Spleen (tissue), 11 donors: ENCODE data around the gene GPR18. TPM values are rescaled to one million over a fixed set of nuclear protein-coding genes. Genes with fewer than 3 reads are reported as not detected.

ENCODE experiments used
- DNase-seq: peaks from one replicate; pipeline ENCODE4 v3.0.0-alpha.2; 2020
- H3K27ac ChIP-seq, 8 donors: fragments of 200-600 bp; sonication (generic) in 7 of 8; 1 replicate in 4 of 8; 2 replicates in 4 of 8; pipeline versions ENCODE4 v1.5.0 to v1.8.0; 2016 to 2021; ENCODE audit warnings: inconsistent platforms in 4 of 8, mild to moderate bottlenecking in 4 of 8, moderate library complexity in 1 of 8
- H3K27me3 ChIP-seq, 7 donors: fragments of 200-600 bp; sonication (generic) in 6 of 7; replicated peaks in 1 of 7; 1 replicate in 4 of 7; 2 replicates in 3 of 7; pipeline versions ENCODE4 v1.5.0 to v1.8.0; 2016 to 2021; ENCODE audit warnings: inconsistent platforms in 3 of 7, mild to moderate bottlenecking in 1 of 7
- H3K36me3 ChIP-seq, 6 donors: fragments of 200-600 bp; sonication (generic) in 5 of 6; 1 replicate in 4 of 6; 2 replicates in 2 of 6; pipeline versions ENCODE4 v1.5.0 to v1.8.0; 2016 to 2021; ENCODE audit warnings: inconsistent platforms in 2 of 6
- H3K4me1 ChIP-seq, 6 donors: fragments of 200-600 bp; sonication (generic) in 5 of 6; 1 replicate in 3 of 6; 2 replicates in 3 of 6; pipeline versions ENCODE4 v1.5.0 to v1.8.0; 2016 to 2021; ENCODE audit warnings: inconsistent platforms in 3 of 6
- H3K4me3 ChIP-seq, 8 donors: fragments of 200-600 bp; sonication (generic) in 7 of 8; 1 replicate in 4 of 8; 2 replicates in 4 of 8; pipeline versions ENCODE4 v1.5.0 to v1.8.0; 2016 to 2021; ENCODE audit warnings: inconsistent platforms in 4 of 8, mild to moderate bottlenecking in 4 of 8, moderate library complexity in 2 of 8
- H3K9me3 ChIP-seq, 8 donors: fragments of 200-600 bp; sonication (generic) in 7 of 8; 1 replicate in 4 of 8; 2 replicates in 4 of 8; pipeline versions ENCODE4 v1.5.0 to v1.8.0; 2016 to 2021; ENCODE audit warnings: inconsistent platforms in 4 of 8
- POLR2A ChIP-seq, 3 donors: fragments of 450-650 bp; IDR thresholded peaks; one replicate each; pipeline ENCODE4 v1.5.1; 2017; ENCODE audit warnings: antibody characterized with exemption in 3 of 3, mild to moderate bottlenecking in 1 of 3
- POLR2AphosphoS5 ChIP-seq, 3 donors: sonication (generic); formaldehyde crosslinking; IDR thresholded peaks; one replicate each; pipeline ENCODE4 v1.5.1; 2017; ENCODE audit warnings: antibody characterized with exemption in 3 of 3
- WGBS, 5 donors: extraction: QIAGEN DNeasy Blood & Tissue Kit in 3 of 5; methylation state at CpG; one replicate each; pipeline versions ENCODE4 v1.1.5 to v1.1.7; 2013 to 2018; 5-methylcytosine and 5-hydroxymethylcytosine counted together
- intact Hi-C: fragments of 100-400 bp; cut with DNase I; formaldehyde crosslinking; loops from one replicate; pipeline ENCODE4 v1.15.0; 2023; ENCODE audit warnings: low total_unique reads
- polyA plus RNA-seq, 3 donors: library from polyadenylated mRNA; stranded (reverse); fragments of 200-250 nt; gene quantifications; one replicate each; pipeline ENCODE4 v1.2.1, GENCODE V29; 2013
- total RNA-seq, 7 donors: library from RNA; depleted of rRNA in 3 of 7; stranded (reverse); fragments of >200 nt in 3 of 7; fragmentation: NEBNext Ultra II Directional in 4 of 7; extraction: Animal tissue kit (Norgen Biotek cat#: 25700) in 4 of 7; gene quantifications; one replicate each; pipeline versions ENCODE4 v1.1.0 to v1.2.1, GENCODE V29; 2016 to 2021
- TF ChIP-seq, protein P1 (sequence below), 11 experiments: fragments of 200-600 bp in 7 of 11; fragments of 450-650 bp in 4 of 11; sonication (generic) in 4 of 11; IDR thresholded peaks in 8 of 11; conservative IDR thresholded peaks in 3 of 11; 1 replicate in 7 of 11; 2 replicates in 4 of 11; pipeline versions ENCODE4 v1.4.0 to v1.8.0; 2016 to 2021; ENCODE audit warnings: antibody characterized with exemption in 11 of 11, inconsistent platforms in 4 of 11, mild to moderate bottlenecking in 1 of 11
- donor health status: healthy with polysubstance abuse.
- donor health status: DM: no; HTN: no; CAD: no; lungs with moderate emphysema.
- donor health status: DM: no; HTN: no; CAD: no.
- donor health status: Bipolar disorder and iron deficiency.
- donor health status: healthy.
- donor health status: DM: no; HTN: no; CAD: no.
- donor health status: DM: yes; HTN: yes; CAD: no.

GPR18 gene
- total and polyA plus RNA-seq, 10 donors: 9.6 to 33.9 (median 16.8) TPM

DNA sequence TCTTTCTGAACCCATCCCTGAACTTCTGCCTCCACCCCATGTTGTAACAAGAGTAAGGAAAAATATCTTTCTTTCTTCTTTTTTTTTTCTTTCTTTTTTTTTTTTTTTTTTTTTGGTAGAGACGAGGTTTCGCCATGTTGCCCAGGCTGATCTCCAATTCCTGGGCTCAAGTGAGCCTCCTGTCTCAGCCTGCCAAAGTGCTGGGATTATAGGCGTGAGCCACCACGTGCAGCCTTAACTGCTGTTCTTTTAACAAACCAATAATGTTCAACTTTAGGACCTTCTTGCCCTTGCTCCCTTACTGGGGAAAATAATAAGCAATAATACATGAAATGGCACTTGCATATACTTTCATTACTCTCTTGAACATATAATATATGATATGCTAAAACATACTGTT is 29.4 kb upstream of the GPR18 start:
- no peak for DNase-seq
- Histone ChIP-seq H3K4me1 (peaks cover 18 to 97% (median 80%) of the 10 kb centered on the region in 6 donors), H3K4me3 (no peak overlapping the region), H3K9me3 (no peaks in the 10 kb centered on the region), H3K27ac (peak overlapping the region in 5 of 8 donors; percentile 48 to 67 (median 56)), H3K36me3 (peaks cover 0 to 6% (median 0%) of the 10 kb centered on the region in 6 donors), H3K27me3 (no peaks in the 10 kb centered on the region)
- intact Hi-C loops: no loop called here
- no peak for TF ChIP-seq POLR2A (IDR thresholded peaks at IDR 0.05)
- TF ChIP-seq POLR2AphosphoS5 (IDR thresholded peaks at IDR 0.05): no peak
- TF ChIP-seq, protein P1, sequence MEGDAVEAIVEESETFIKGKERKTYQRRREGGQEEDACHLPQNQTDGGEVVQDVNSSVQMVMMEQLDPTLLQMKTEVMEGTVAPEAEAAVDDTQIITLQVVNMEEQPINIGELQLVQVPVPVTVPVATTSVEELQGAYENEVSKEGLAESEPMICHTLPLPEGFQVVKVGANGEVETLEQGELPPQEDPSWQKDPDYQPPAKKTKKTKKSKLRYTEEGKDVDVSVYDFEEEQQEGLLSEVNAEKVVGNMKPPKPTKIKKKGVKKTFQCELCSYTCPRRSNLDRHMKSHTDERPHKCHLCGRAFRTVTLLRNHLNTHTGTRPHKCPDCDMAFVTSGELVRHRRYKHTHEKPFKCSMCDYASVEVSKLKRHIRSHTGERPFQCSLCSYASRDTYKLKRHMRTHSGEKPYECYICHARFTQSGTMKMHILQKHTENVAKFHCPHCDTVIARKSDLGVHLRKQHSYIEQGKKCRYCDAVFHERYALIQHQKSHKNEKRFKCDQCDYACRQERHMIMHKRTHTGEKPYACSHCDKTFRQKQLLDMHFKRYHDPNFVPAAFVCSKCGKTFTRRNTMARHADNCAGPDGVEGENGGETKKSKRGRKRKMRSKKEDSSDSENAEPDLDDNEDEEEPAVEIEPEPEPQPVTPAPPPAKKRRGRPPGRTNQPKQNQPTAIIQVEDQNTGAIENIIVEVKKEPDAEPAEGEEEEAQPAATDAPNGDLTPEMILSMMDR (IDR thresholded peaks at IDR 0.05 in 8 of 11, conservative IDR thresholded peaks at IDR 0.05 in 3 of 11): no peak
- WGBS, 5 donors: 61 to 90% (median 77%) methylated on average over 4 of the region's 4 CpGs

DNA sequence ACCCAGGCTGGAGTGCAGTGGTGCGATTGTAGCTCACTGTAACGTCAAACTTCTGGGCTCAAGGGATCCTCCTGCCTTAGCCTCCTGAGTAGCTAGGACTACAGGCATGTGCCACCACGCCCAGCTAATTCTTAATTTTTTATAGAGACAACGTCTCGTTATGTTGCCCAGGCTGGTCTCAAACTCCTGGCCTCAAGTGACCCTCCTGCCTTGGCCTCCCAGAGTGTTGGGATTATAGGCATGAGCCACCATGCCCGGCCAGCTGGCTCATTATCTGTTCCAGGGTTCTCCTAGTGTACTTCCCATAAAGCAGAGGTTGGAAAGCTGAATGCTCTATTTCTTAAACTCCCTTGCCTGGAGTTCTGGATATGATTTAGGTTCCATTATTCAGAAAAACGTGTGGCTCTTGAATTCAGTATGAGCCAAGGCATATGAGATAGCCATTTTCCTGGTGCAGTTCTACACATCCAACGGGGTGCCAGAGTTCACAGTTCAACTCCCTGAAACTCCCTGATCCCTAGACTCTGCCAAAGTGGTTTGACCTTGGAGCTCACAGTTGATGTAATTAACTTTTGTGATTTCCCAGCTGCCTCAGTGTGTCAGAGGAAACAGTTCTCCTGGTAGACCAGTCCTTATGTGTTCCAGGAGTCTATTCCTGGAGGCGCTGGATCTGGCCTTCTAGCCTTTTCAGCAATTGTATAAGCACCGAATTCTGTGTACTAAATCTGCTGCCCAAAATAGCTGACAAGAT is 27.4 kb upstream of the GPR18 start:
- TF ChIP-seq POLR2A (IDR thresholded peaks at IDR 0.05) (no peak), POLR2AphosphoS5 (IDR thresholded peaks at IDR 0.05) (peak in 1 of 3 donors; percentile 58)
- TF ChIP-seq, protein P1 (IDR thresholded peaks at IDR 0.05 in 8 of 11, conservative IDR thresholded peaks at IDR 0.05 in 3 of 11): no peak
- DNase-seq: no peak
- Histone ChIP-seq H3K4me3 (no peak overlapping the region), H3K9me3 (no peaks in the 10 kb centered on the region), H3K4me1 (peaks cover 32 to 100% (median 96%) of the 10 kb centered on the region in 6 donors), H3K36me3 (peaks cover 0 to 6% (median 0%) of the 10 kb centered on the region in 6 donors), H3K27ac (peak overlapping the region in 6 of 8 donors; percentile 43 to 92 (median 52)), H3K27me3 (no peaks in the 10 kb centered on the region)
- intact Hi-C loops: no loop called here
- 75 to 87% (median 79%) methylated on average over 10 of the region's 10 CpGs for WGBS, 5 donors

DNA sequence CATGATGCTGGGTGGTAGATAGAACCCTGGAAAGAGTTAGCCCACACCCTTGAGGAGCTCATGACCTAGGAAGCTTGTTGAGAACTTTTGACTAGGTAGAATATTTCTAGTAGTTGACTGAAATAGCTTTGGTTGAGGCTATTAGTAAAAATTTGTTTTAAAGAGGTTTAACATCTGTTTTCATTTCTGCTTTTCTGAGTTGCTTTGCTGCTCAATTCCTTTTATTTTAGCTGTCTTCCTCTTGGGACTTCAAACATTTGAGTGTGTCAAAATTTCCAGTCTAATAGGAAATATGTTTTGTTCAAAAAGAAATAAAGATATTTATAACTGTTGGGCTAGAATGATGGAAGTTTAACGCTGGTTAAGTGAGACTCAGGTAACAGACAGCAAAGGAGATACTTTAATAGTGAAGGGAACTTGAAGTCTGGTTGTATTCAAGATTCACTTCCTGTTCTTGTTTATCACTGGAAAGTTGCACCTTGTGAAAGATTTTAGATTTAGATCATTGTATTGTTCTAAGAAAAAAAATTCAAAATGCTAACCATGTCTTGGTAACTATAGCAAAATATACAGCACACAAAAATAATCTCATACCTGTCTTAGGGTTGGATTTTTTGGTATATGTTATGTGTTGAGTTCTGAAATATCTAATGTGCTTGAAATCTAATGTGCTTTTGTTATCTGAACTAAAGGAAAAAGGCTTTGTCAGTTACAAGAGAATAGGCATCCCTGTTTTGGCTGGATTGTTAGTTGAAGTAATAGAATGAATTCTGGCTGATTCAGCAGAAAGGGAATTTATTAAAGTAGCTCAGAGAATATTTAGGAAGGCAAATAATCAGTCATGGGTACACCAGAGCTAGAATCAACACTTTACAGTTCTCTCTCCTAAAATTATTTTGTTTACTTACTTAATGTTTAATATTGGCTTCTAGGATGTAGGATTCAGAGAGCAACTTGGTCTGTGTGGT is 24.4 kb upstream of the GPR18 start:
- DNase-seq: no peak
- WGBS, 5 donors: 30 to 41% (median 31%) methylated on average over 1 of the region's 1 CpG
- H3K27ac ChIP-seq: peak overlapping the region; percentile 67 to 92 (median 88)
- H3K4me3 ChIP-seq: peak overlapping the region in 1 of 8 donors; percentile 52
- intact Hi-C loops: no loop called here
- H3K4me1 ChIP-seq: peaks cover 29 to 100% (median 98%) of the 10 kb centered on the region in 6 donors
- no peaks in the 10 kb centered on the region for H3K9me3 ChIP-seq
- TF ChIP-seq, protein P1 (IDR thresholded peaks at IDR 0.05 in 8 of 11, conservative IDR thresholded peaks at IDR 0.05 in 3 of 11): no peak
- H3K36me3 ChIP-seq: peaks cover 0 to 20% (median 0%) of the 10 kb centered on the region in 6 donors
- no peaks in the 10 kb centered on the region for H3K27me3 ChIP-seq
